ENCODE data around the gene GID4.

Gene GID4

GRCh38 chr17:18115517-18115916 is 76.3 kb downstream of the GID4 start:
- Histone ChIP-seq H3K9ac (ENCODE audit: low read depth, low read length) (no peak overlapping the region), H3K27me3 (ENCODE audit: insufficient read depth, low read length, poor library complexity) (no peaks in the 10 kb centered on the region), H3K4me1 (ENCODE audit: insufficient read depth, low read length) (no peaks in the 10 kb centered on the region), H4K20me1 (ENCODE audit: insufficient read depth, low read length) (no peaks in the 10 kb centered on the region), H3K9me3 (ENCODE audit: insufficient read depth, low read length, severe bottlenecking) (peaks cover 15% of the 10 kb centered on the region), H3K4me3 (ENCODE audit: low read depth in 1 of 2, low read length in 2 of 2) (no peak overlapping the region), H3K27ac (ENCODE audit: low read length) (no peak overlapping the region), H2AFZ (ENCODE audit: low read depth, low read length) (no peak overlapping the region), H3K4me2 (ENCODE audit: insufficient read depth, low read length) (no peak overlapping the region), H3K36me3 (ENCODE audit: insufficient read depth, low read length) (no peaks in the 10 kb centered on the region), H3K79me2 (ENCODE audit: insufficient read depth, low read length) (no peaks in the 10 kb centered on the region)
- ATAC-seq (ENCODE audit: insufficient read depth, low read depth) (no peak), DNase-seq (no peak)
- TF ChIP-seq EZH2 (IDR thresholded peaks at IDR 0.05; ENCODE audit: borderline replicate concordance, low read depth, low read length, severe bottlenecking), result no peak
- no peak for TF ChIP-seq CTCF (IDR thresholded peaks at IDR 0.05; ENCODE audit: borderline replicate concordance, extremely low read depth, low read length, poor library complexity, severe bottlenecking)

DNA sequence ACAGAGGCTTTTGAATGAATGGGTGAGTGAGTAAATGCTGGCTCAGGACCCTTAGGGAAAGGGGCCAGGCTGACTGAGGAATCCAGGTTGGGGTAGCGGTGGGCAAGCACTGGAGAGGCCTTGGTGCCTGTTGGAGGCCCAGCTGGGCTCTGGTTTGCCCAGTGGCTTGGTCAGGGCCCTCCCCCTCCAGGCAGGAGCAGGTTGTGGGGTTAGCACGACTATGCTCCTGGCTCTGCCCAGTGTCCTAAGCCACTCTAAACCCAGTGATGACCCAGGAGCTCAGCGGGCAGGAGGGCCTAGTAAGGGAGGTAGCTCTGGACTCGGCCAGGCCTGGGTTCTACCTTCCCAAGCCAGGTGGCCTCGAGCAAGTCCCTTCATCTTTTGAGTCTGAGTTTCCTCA is 76.9 kb downstream of the GID4 start:
- Histone ChIP-seq H3K9me3 (ENCODE audit: insufficient read depth, low read length, severe bottlenecking) (peaks cover 15% of the 10 kb centered on the region), H3K4me1 (ENCODE audit: insufficient read depth, low read length) (no peaks in the 10 kb centered on the region)
- no peak for TF ChIP-seq EZH2 (IDR thresholded peaks at IDR 0.05; ENCODE audit: borderline replicate concordance, low read depth, low read length, severe bottlenecking)
- no peak for TF ChIP-seq CTCF (IDR thresholded peaks at IDR 0.05; ENCODE audit: borderline replicate concordance, extremely low read depth, low read length, poor library complexity, severe bottlenecking)

DNA sequence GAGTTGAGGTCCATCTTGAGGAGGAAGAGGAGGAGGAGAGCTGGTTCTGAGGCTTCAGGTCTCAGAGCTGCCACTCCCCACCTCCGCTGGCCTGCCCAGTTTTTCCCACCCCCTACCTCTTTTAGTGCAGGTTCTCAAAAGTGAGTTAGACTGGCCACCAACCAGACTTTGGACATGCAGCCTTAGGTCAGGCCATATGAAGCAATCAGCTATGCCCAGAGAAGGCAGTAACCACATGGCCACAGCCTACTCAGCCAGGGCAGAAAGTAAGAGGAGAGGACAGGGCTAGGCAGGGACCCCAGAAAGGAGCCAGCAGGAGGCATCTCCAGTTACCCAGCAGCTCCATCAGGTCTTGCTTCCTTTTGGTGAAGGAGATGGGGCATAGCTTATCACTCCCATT is 78.3 kb downstream of the GID4 start:
- Histone ChIP-seq H3K36me3 (ENCODE audit: insufficient read depth, low read length) (no peaks in the 10 kb centered on the region), H3K4me2 (ENCODE audit: insufficient read depth, low read length) (no peak overlapping the region), H3K4me3 (ENCODE audit: low read depth in 1 of 2, low read length in 2 of 2) (no peak overlapping the region), H3K27ac (ENCODE audit: low read length) (no peak overlapping the region), H2AFZ (ENCODE audit: low read depth, low read length) (no peak overlapping the region), H3K79me2 (ENCODE audit: insufficient read depth, low read length) (no peaks in the 10 kb centered on the region), H3K4me1 (ENCODE audit: insufficient read depth, low read length) (no peaks in the 10 kb centered on the region), H3K27me3 (ENCODE audit: insufficient read depth, low read length, poor library complexity) (no peaks in the 10 kb centered on the region), H3K9me3 (ENCODE audit: insufficient read depth, low read length, severe bottlenecking) (peaks cover 15% of the 10 kb centered on the region), H4K20me1 (ENCODE audit: insufficient read depth, low read length) (no peaks in the 10 kb centered on the region), H3K9ac (ENCODE audit: low read depth, low read length) (no peak overlapping the region)
- TF ChIP-seq EZH2 (IDR thresholded peaks at IDR 0.05; ENCODE audit: borderline replicate concordance, low read depth, low read length, severe bottlenecking) (no peak), CTCF (IDR thresholded peaks at IDR 0.05; ENCODE audit: borderline replicate concordance, extremely low read depth, low read length, poor library complexity, severe bottlenecking) (no peak)
- no peak for ATAC-seq (ENCODE audit: insufficient read depth, low read depth)
- no peak for DNase-seq

More for the DNA sequence above, 76.9 kb downstream of the GID4 start:
- no peak for ATAC-seq (ENCODE audit: insufficient read depth, low read depth)
- Histone ChIP-seq H3K4me2 (ENCODE audit: insufficient read depth, low read length) (no peak overlapping the region), H3K27ac (ENCODE audit: low read length) (no peak overlapping the region), H3K9ac (ENCODE audit: low read depth, low read length) (no peak overlapping the region), H4K20me1 (ENCODE audit: insufficient read depth, low read length) (no peaks in the 10 kb centered on the region), H3K36me3 (ENCODE audit: insufficient read depth, low read length) (no peaks in the 10 kb centered on the region), H3K79me2 (ENCODE audit: insufficient read depth, low read length) (no peaks in the 10 kb centered on the region), H3K4me3 (ENCODE audit: low read depth in 1 of 2, low read length in 2 of 2) (no peak overlapping the region), H2AFZ (ENCODE audit: low read depth, low read length) (no peak overlapping the region), H3K27me3 (ENCODE audit: insufficient read depth, low read length, poor library complexity) (no peaks in the 10 kb centered on the region)
- DNase-seq, result no peak

All from DND-41 (cell line).